Ishikawa (cell line): ENCODE results near the gene HOXA13.

Source experiments
- CEBPB ChIP-seq: IDR thresholded peaks from 2 replicates; pipeline ENCODE4 v1.6.1; 2012
- CREB1 ChIP-seq: IDR thresholded peaks from 2 replicates; pipeline ENCODE4 v1.6.1; 2012; ENCODE audit warnings: low read depth
- EGR1 ChIP-seq: IDR thresholded peaks from 2 replicates; pipeline ENCODE4 v1.6.1; 2012
- EP300 ChIP-seq: IDR thresholded peaks from 2 replicates; pipeline ENCODE4 v1.6.1; 2012; ENCODE audit warnings: borderline replicate concordance
- FOXM1 ChIP-seq: IDR thresholded peaks from 2 replicates; pipeline ENCODE4 v1.6.1; 2012; ENCODE audit warnings: low read depth, borderline replicate concordance
- MAX ChIP-seq: IDR thresholded peaks from 2 replicates; pipeline ENCODE4 v1.6.1; 2012
- NFIC ChIP-seq: IDR thresholded peaks from 2 replicates; pipeline ENCODE4 v1.6.1; 2012
- RAD21 ChIP-seq: IDR thresholded peaks from 2 replicates; pipeline ENCODE4 v1.6.1; 2012; ENCODE audit warnings: low read depth
- REST ChIP-seq: IDR thresholded peaks from 2 replicates; pipeline ENCODE4 v1.6.1; 2012; ENCODE audit warnings: low read depth, mild to moderate bottlenecking
- TAF1 ChIP-seq: IDR thresholded peaks from 2 replicates; pipeline ENCODE4 v1.6.1; 2012; ENCODE audit warnings: low read depth, mild to moderate bottlenecking
- TCF12 ChIP-seq: IDR thresholded peaks from 2 replicates; pipeline ENCODE4 v1.6.1; 2012; ENCODE audit warnings: low read depth
- TEAD4 ChIP-seq: IDR thresholded peaks from 2 replicates; pipeline ENCODE4 v1.6.1; 2012
- USF1 ChIP-seq: IDR thresholded peaks from 2 replicates; pipeline ENCODE4 v1.6.1; 2012
- YY1 ChIP-seq: IDR thresholded peaks from 2 replicates; pipeline ENCODE4 v1.6.1; 2012; ENCODE audit warnings: low read depth
- ZBTB7A ChIP-seq: IDR thresholded peaks from 2 replicates; pipeline ENCODE4 v1.6.1; 2012; ENCODE audit warnings: low read depth

Gene HOXA13

GRCh38 chr7:27217951-27218350 lies 18.1 kb upstream of the HOXA13 start:
- TF ChIP-seq REST, result no peak
- no peak for TF ChIP-seq EGR1
- no peak for TF ChIP-seq TCF12
- TF ChIP-seq EP300, result no peak
- TF ChIP-seq CEBPB, result no peak
- TF ChIP-seq ZBTB7A, result no peak
- no peak for TF ChIP-seq RAD21

- TF ChIP-seq ZBTB7A (no peak), EP300 (no peak), FOXM1 (no peak), TAF1 (no peak), TEAD4 (no peak), EGR1 (no peak), USF1 (no peak), CREB1 (no peak), CEBPB (no peak), YY1 (no peak), NFIC (no peak), MAX (no peak)
Observed at GRCh38 chr7:27215356-27215755, 15.5 kb upstream of the HOXA13 start.

- no peak for TF ChIP-seq EGR1
- no peak for TF ChIP-seq NFIC
- TF ChIP-seq EP300, result no peak
- no peak for TF ChIP-seq YY1
- TF ChIP-seq TCF12, result no peak
- TF ChIP-seq TAF1, result no peak
- TF ChIP-seq CEBPB, result no peak
- TF ChIP-seq USF1, result no peak
- TF ChIP-seq MAX, result no peak
- TF ChIP-seq RAD21, result no peak
- TF ChIP-seq REST, result no peak
Observed at GRCh38 chr7:27214239-27214950, 14.5 kb upstream of the HOXA13 start.

- TF ChIP-seq NFIC (no peak), CREB1 (no peak), CEBPB (no peak), TCF12 (no peak), EP300 (no peak), TAF1 (no peak)
Observed at GRCh38 chr7:27213433-27214238, 13.7 kb upstream of the HOXA13 start.

- TF ChIP-seq EGR1 (no peak), MAX (no peak), CEBPB (no peak), EP300 (no peak), NFIC (no peak), TAF1 (no peak)
Observed at GRCh38 chr7:27212497-27213432, 12.9 kb upstream of the HOXA13 start.
